ENCODE results near the gene PSMD13.

Gene PSMD13

GRCh38 chr11:270451-271318 is 33.9 kb downstream of the PSMD13 start:
- no peak for DNase-seq (ENCODE audit: low read depth)
- H3K4me3 ChIP-seq (ENCODE audit: low read depth, low read length): no peak overlapping the region
- TF ChIP-seq CTCF (IDR thresholded peaks at IDR 0.05; ENCODE audit: insufficient read depth, low read depth, low read length, missing control alignments): no peak

- DNase-seq (ENCODE audit: low read depth): no peak
Measured at GRCh38 chr11:271319-271715, 34.5 kb downstream of the PSMD13 start.

GRCh38 chr11:272195-272930 is 35.6 kb downstream of the PSMD13 start:
- TF ChIP-seq CTCF (IDR thresholded peaks at IDR 0.05; ENCODE audit: insufficient read depth, low read depth, low read length, missing control alignments): no peak
- DNase-seq (ENCODE audit: low read depth): no peak
- no peak overlapping the region for H3K4me3 ChIP-seq (ENCODE audit: low read depth, low read length)

More at GRCh38 chr11:271319-271715, 34.5 kb downstream of the PSMD13 start:
- no peak for TF ChIP-seq CTCF (IDR thresholded peaks at IDR 0.05; ENCODE audit: insufficient read depth, low read depth, low read length, missing control alignments)
- no peak overlapping the region for H3K4me3 ChIP-seq (ENCODE audit: low read depth, low read length)

- TF ChIP-seq CTCF (IDR thresholded peaks at IDR 0.05; ENCODE audit: insufficient read depth, low read depth, low read length, missing control alignments): no peak
- no peak overlapping the region for H3K4me3 ChIP-seq (ENCODE audit: low read depth, low read length)
- no peak for DNase-seq (ENCODE audit: low read depth)
Measured at GRCh38 chr11:272931-273198, 36.1 kb downstream of the PSMD13 start.

GRCh38 chr11:276219-276618 is 39.4 kb downstream of the PSMD13 start:
- no peak for DNase-seq (ENCODE audit: low read depth)
- no peak for TF ChIP-seq CTCF (IDR thresholded peaks at IDR 0.05; ENCODE audit: insufficient read depth, low read depth, low read length, missing control alignments)
- H3K4me3 ChIP-seq (ENCODE audit: low read depth, low read length): no peak overlapping the region

- DNase-seq (ENCODE audit: low read depth): no peak
- no peak for TF ChIP-seq CTCF (IDR thresholded peaks at IDR 0.05; ENCODE audit: insufficient read depth, low read depth, low read length, missing control alignments)
- no peak within 1 kb of the TSS for H3K4me3 ChIP-seq (ENCODE audit: low read depth, low read length)
Measured at GRCh38 chr11:278001-278951, 41.5 kb downstream of the PSMD13 start, which contains the start of gene NLRP6. NLRP6 (plus strand) TSS chr11:278407; CDS start chr11:278570, 163 bp downstream.

Measured in GM12865 (cell line).